ENCODE data around the gene MEGF8. TPM values are rescaled to one million over a fixed set of nuclear protein-coding genes. Genes with fewer than 3 reads are reported as not detected.

The MEGF8 gene
- total and polyA plus RNA-seq, 2 of the 13 experiments (the other 11 are each of a cell fraction or from before 2014, with no cell fraction given) = 4.0 to 8.8 TPM

GRCh38 chr19:42279902-42280814, 45.3 kb upstream of the MEGF8 start (continued):
- TF ChIP-seq PAWR (CRISPR knock-in tag; IDR thresholded peaks at IDR 0.05; ENCODE audit: borderline replicate concordance) = no peak
- no peak for TF ChIP-seq RBM39 (IDR thresholded peaks at IDR 0.05; ENCODE audit: low read depth, low read length, poor library complexity, severe bottlenecking)
- TF ChIP-seq, protein P1, sequence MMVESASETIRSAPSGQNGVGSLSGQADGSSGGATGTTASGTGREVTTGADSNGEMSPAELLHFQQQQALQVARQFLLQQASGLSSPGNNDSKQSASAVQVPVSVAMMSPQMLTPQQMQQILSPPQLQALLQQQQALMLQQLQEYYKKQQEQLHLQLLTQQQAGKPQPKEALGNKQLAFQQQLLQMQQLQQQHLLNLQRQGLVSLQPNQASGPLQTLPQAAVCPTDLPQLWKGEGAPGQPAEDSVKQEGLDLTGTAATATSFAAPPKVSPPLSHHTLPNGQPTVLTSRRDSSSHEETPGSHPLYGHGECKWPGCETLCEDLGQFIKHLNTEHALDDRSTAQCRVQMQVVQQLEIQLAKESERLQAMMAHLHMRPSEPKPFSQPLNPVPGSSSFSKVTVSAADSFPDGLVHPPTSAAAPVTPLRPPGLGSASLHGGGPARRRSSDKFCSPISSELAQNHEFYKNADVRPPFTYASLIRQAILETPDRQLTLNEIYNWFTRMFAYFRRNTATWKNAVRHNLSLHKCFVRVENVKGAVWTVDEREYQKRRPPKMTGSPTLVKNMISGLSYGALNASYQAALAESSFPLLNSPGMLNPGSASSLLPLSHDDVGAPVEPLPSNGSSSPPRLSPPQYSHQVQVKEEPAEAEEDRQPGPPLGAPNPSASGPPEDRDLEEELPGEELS (CRISPR knock-in tag; IDR thresholded peaks at IDR 0.05) = peak; percentile 18; the same call in 1 of the 2 replicates
- TF ChIP-seq ZNF572 (CRISPR knock-in tag; IDR thresholded peaks at IDR 0.05) = no peak
- TF ChIP-seq, protein P2, sequence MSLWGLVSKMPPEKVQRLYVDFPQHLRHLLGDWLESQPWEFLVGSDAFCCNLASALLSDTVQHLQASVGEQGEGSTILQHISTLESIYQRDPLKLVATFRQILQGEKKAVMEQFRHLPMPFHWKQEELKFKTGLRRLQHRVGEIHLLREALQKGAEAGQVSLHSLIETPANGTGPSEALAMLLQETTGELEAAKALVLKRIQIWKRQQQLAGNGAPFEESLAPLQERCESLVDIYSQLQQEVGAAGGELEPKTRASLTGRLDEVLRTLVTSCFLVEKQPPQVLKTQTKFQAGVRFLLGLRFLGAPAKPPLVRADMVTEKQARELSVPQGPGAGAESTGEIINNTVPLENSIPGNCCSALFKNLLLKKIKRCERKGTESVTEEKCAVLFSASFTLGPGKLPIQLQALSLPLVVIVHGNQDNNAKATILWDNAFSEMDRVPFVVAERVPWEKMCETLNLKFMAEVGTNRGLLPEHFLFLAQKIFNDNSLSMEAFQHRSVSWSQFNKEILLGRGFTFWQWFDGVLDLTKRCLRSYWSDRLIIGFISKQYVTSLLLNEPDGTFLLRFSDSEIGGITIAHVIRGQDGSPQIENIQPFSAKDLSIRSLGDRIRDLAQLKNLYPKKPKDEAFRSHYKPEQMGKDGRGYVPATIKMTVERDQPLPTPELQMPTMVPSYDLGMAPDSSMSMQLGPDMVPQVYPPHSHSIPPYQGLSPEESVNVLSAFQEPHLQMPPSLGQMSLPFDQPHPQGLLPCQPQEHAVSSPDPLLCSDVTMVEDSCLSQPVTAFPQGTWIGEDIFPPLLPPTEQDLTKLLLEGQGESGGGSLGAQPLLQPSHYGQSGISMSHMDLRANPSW (CRISPR knock-in tag; IDR thresholded peaks at IDR 0.05; ENCODE audit: borderline replicate concordance) = no peak
- TF ChIP-seq, protein P3, sequence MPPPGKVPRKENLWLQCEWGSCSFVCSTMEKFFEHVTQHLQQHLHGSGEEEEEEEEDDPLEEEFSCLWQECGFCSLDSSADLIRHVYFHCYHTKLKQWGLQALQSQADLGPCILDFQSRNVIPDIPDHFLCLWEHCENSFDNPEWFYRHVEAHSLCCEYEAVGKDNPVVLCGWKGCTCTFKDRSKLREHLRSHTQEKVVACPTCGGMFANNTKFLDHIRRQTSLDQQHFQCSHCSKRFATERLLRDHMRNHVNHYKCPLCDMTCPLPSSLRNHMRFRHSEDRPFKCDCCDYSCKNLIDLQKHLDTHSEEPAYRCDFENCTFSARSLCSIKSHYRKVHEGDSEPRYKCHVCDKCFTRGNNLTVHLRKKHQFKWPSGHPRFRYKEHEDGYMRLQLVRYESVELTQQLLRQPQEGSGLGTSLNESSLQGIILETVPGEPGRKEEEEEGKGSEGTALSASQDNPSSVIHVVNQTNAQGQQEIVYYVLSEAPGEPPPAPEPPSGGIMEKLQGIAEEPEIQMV (CRISPR knock-in tag; IDR thresholded peaks at IDR 0.05; ENCODE audit: low read depth) = peak; percentile 27; the same call in 1 of the 2 replicates
- peak; percentile 51; the same call in 1 of the 2 replicates for TF ChIP-seq ZNF160 (CRISPR knock-in tag; IDR thresholded peaks at IDR 0.05)
- TF ChIP-seq ZIK1 (CRISPR knock-in tag; IDR thresholded peaks at IDR 0.05; ENCODE audit: borderline replicate concordance, low read depth) = no peak
- TF ChIP-seq NCOA5 (CRISPR knock-in tag; IDR thresholded peaks at IDR 0.05) = no peak
- peak; percentile 56; the same call in 1 of the 2 replicates for TF ChIP-seq SP4 (CRISPR knock-in tag; IDR thresholded peaks at IDR 0.05)
- TF ChIP-seq, protein P4, sequence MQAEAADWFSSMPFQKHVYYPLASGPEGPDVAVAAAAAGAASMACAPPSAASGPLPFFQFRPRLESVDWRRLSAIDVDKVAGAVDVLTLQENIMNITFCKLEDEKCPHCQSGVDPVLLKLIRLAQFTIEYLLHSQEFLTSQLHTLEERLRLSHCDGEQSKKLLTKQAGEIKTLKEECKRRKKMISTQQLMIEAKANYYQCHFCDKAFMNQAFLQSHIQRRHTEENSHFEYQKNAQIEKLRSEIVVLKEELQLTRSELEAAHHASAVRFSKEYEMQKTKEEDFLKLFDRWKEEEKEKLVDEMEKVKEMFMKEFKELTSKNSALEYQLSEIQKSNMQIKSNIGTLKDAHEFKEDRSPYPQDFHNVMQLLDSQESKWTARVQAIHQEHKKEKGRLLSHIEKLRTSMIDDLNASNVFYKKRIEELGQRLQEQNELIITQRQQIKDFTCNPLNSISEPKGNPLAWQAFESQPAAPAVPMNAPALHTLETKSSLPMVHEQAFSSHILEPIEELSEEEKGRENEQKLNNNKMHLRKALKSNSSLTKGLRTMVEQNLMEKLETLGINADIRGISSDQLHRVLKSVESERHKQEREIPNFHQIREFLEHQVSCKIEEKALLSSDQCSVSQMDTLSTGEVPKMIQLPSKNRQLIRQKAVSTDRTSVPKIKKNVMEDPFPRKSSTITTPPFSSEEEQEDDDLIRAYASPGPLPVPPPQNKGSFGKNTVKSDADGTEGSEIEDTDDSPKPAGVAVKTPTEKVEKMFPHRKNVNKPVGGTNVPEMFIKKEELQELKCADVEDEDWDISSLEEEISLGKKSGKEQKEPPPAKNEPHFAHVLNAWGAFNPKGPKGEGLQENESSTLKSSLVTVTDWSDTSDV (CRISPR knock-in tag; IDR thresholded peaks at IDR 0.05) = 0 out of 2 replicates have a peak, but pooled peaks have one; percentile 46
- no peak for TF ChIP-seq ZNF263 (CRISPR knock-in tag; IDR thresholded peaks at IDR 0.05)
- TF ChIP-seq NFKBIZ (CRISPR knock-in tag; IDR thresholded peaks at IDR 0.05) = no peak
- TF ChIP-seq JUNB (CRISPR knock-in tag; IDR thresholded peaks at IDR 0.05; ENCODE audit: borderline replicate concordance) = no peak
- TF ChIP-seq ZNF33A (CRISPR knock-in tag; IDR thresholded peaks at IDR 0.05; ENCODE audit: borderline replicate concordance) = peak; percentile 55; the same call in 1 of the 2 replicates
- TF ChIP-seq ZNF296 (CRISPR knock-in tag; conservative IDR thresholded peaks at IDR 0.05) = no peak
- TF ChIP-seq ZNF607 (CRISPR knock-in tag; IDR thresholded peaks at IDR 0.05; ENCODE audit: borderline replicate concordance) = no peak
